ENCODE data around the gene HTRA3. TPM values are rescaled to one million over a fixed set of nuclear protein-coding genes. Genes with fewer than 3 reads are reported as not detected.

Gene HTRA3
- total RNA-seq, 4 donors from 2014 or later: 1.8 to 13.0 (median 6.6) TPM

- DNase-seq: no peak
- intact Hi-C loops (cut with DNase I): no loop called here
These were observed 19.3 kb upstream of the HTRA3 start for GRCh38 chr4:8250227-8250626.

GRCh38 chr4:8250637-8251036 is 18.9 kb upstream of the HTRA3 start:
- Histone ChIP-seq H3K9me3 (no peaks in the 10 kb centered on the region), H3K27me3 (no peaks in the 10 kb centered on the region), H3K27ac (no peak overlapping the region), H3K36me3 (no peaks in the 10 kb centered on the region), H3K4me3 (no peak overlapping the region), H3K4me1 (peaks cover 7 to 19% (median 10%) of the 10 kb centered on the region in 3 donors)
- TF ChIP-seq POLR2A (IDR thresholded peaks at IDR 0.05) (no peak), CTCF (IDR thresholded peaks at IDR 0.05) (no peak)
- intact Hi-C loops (cut with DNase I): no loop called here
- WGBS, 2 donors: 83 to 92% methylated on average over 4 to 5 of the region's 7 CpGs
- DNase-seq: no peak

More at GRCh38 chr4:8250227-8250626, 19.3 kb upstream of the HTRA3 start:
- H3K4me1 ChIP-seq: peaks cover 7 to 17% (median 7%) of the 10 kb centered on the region in 3 donors
- no peaks in the 10 kb centered on the region for H3K27me3 ChIP-seq
- no peaks in the 10 kb centered on the region for H3K9me3 ChIP-seq
- 30 to 31% methylated on average over 2 to 3 of the region's 3 CpGs for WGBS, 2 donors
- no peaks in the 10 kb centered on the region for H3K36me3 ChIP-seq
- no peak overlapping the region for H3K27ac ChIP-seq
- no peak overlapping the region for H3K4me3 ChIP-seq
- no peak for TF ChIP-seq POLR2A (IDR thresholded peaks at IDR 0.05)
- TF ChIP-seq CTCF (IDR thresholded peaks at IDR 0.05): no peak

- Histone ChIP-seq H3K27ac (no peak overlapping the region), H3K36me3 (no peaks in the 10 kb centered on the region), H3K4me1 (peaks cover 12 to 25% (median 13%) of the 10 kb centered on the region in 3 donors), H3K27me3 (no peaks in the 10 kb centered on the region), H3K4me3 (no peak overlapping the region), H3K9me3 (no peaks in the 10 kb centered on the region)
- TF ChIP-seq CTCF (IDR thresholded peaks at IDR 0.05) (no peak), POLR2A (IDR thresholded peaks at IDR 0.05) (no peak)
- 91 to 93% methylated on average over 6 to 13 of the region's 24 CpGs for WGBS, 2 donors
- no peak for DNase-seq
- intact Hi-C loops (cut with DNase I): no loop called here
These were observed 18.3 kb upstream of the HTRA3 start for GRCh38 chr4:8251110-8251883.

GRCh38 chr4:8252301-8253173 is 17.0 kb upstream of the HTRA3 start:
- Histone ChIP-seq H3K4me1 (peaks cover 10 to 15% (median 12%) of the 10 kb centered on the region in 3 donors), H3K4me3 (no peak overlapping the region), H3K36me3 (no peaks in the 10 kb centered on the region), H3K9me3 (no peaks in the 10 kb centered on the region), H3K27me3 (no peaks in the 10 kb centered on the region), H3K27ac (no peak overlapping the region)
- intact Hi-C loops (cut with DNase I): no loop called here
- WGBS, 2 donors: 70 to 73% methylated on average over 13 to 15 of the region's 23 CpGs
- no peak for DNase-seq
- TF ChIP-seq CTCF (IDR thresholded peaks at IDR 0.05): no peak
- no peak for TF ChIP-seq POLR2A (IDR thresholded peaks at IDR 0.05)

- 39 to 61% methylated on average over 3 to 6 of the region's 6 CpGs for WGBS, 2 donors
- Histone ChIP-seq H3K36me3 (no peaks in the 10 kb centered on the region), H3K27me3 (no peaks in the 10 kb centered on the region), H3K4me3 (no peak overlapping the region), H3K9me3 (no peaks in the 10 kb centered on the region), H3K27ac (no peak overlapping the region), H3K4me1 (peaks cover 5 to 8% (median 6%) of the 10 kb centered on the region in 3 donors)
- TF ChIP-seq POLR2A (IDR thresholded peaks at IDR 0.05) (no peak), CTCF (IDR thresholded peaks at IDR 0.05) (no peak)
- intact Hi-C loops (cut with DNase I): no loop called here
- no peak for DNase-seq
These were observed 15.5 kb upstream of the HTRA3 start for GRCh38 chr4:8254076-8254475.

Measured in esophagus squamous epithelium (tissue), 5 donors.